Choroid plexus epithelial cell (primary cell): Measurements from ENCODE around the gene LRPPRC.

Source experiments
- DNase-seq: peaks from one replicate; pipeline ENCODE4 v3.0.0-alpha.2; 2010; ENCODE audit warnings: low read depth
- H3K4me3 ChIP-seq: 2 replicates; pipeline ENCODE4 v1.5.1; 2011; ENCODE audit warnings: low read depth, mild to moderate bottlenecking, control low read depth, low read length, moderate library complexity
- TF ChIP-seq, protein P1 (sequence below): conservative IDR thresholded peaks from 2 replicates; pipeline ENCODE4 v1.5.1; 2011; ENCODE audit warnings: low read depth, mild to moderate bottlenecking, control low read depth, inconsistent platforms, low read length, moderate library complexity

The LRPPRC gene

DNA sequence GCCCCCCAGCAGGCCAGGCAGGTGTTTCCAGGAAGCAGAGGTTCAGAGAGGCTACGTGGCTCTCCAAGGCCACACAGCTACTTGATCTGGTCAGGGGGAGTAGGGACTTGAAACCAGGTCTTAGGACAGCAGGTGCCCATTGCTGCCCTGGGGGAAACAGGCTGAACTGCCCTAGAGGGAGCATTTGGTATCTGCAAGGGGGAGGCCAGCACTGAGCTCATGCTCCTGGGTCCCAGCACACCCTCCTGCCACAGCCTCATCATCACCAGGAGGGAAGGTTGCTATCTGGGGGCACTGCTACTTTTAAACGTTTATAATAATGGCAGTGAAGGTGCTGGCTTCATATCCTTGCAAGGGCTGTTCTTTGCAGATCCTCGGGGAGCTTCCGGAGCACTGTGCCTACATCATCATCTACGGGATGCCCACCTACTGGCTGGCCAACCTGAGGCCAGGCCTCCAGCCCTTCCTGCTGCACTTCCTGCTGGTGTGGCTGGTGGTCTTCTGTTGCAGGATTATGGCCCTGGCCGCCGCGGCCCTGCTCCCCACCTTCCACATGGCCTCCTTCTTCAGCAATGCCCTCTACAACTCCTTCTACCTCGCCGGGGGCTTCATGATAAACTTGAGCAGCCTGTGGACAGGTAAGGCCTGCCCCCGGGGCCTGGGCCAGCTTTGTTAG lies 120.9 kb downstream of the LRPPRC start:
- no peak for DNase-seq
- H3K4me3 ChIP-seq, result no peak overlapping the region
- TF ChIP-seq, protein P1, sequence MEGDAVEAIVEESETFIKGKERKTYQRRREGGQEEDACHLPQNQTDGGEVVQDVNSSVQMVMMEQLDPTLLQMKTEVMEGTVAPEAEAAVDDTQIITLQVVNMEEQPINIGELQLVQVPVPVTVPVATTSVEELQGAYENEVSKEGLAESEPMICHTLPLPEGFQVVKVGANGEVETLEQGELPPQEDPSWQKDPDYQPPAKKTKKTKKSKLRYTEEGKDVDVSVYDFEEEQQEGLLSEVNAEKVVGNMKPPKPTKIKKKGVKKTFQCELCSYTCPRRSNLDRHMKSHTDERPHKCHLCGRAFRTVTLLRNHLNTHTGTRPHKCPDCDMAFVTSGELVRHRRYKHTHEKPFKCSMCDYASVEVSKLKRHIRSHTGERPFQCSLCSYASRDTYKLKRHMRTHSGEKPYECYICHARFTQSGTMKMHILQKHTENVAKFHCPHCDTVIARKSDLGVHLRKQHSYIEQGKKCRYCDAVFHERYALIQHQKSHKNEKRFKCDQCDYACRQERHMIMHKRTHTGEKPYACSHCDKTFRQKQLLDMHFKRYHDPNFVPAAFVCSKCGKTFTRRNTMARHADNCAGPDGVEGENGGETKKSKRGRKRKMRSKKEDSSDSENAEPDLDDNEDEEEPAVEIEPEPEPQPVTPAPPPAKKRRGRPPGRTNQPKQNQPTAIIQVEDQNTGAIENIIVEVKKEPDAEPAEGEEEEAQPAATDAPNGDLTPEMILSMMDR, result no peak

DNA sequence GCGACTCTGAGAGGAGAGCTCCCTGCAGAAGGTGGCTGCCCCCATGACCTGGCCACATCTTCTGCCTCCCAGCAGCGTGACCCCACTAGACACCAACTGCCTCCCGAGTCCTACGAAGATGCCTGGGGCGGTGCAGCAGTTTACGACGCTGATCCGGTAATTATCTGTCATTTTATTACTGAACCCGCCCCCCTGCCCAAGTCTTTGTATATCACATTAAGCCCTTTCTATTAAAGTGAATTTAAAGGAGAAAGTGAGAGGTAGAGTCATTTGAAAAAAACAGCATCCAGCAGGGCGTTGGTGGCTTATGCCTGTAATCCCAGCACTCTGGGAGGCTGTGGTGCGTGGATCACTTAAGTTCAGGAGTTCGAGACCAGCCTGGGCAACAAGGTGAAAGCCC lies 123.6 kb downstream of the LRPPRC start:
- no peak for DNase-seq
- TF ChIP-seq, protein P1, result no peak
- H3K4me3 ChIP-seq, result no peak overlapping the region

DNA sequence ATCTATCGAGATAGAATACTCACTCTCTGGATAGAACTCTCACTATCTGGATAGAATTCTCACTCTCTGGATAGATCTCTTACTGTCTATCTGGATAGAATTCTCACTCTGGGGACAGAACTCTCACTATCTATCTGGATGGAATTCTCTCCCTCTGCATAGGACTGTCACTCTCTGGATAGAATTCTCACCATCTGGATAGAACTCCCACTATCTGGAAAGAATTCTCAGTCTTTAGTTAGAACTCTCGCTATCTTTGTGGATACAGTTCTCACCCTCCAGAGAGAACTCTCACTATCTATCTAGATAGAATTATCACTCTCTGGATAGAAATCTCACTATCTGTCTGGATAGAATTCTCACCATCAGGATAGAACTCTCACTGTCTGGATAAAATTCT lies 140.5 kb downstream of the LRPPRC start:
- no peak overlapping the region for H3K4me3 ChIP-seq
- TF ChIP-seq, protein P1, result no peak
- DNase-seq, result no peak

DNA sequence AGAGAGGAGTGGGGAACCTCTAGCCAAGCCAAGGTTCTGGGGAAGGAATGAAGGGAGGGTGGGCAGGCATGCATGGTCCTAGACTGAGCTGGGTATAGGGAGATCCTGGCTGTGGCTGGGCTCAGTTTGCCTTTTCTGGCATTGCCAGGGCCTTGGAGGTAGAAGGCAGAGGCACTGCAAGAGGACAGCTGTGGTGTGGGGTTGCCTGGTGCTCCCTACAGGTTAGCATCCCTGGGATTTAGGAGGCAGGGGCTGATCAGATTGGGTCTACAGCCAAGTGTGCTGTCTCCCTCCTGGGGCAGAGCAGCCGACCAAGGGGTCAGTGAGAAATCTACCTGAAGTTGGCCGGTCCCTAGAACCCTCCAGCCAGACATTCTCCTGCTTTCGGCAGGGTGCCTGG lies 141.1 kb downstream of the LRPPRC start:
- DNase-seq, result no peak
- no peak overlapping the region for H3K4me3 ChIP-seq
- TF ChIP-seq, protein P1, result no peak

DNA sequence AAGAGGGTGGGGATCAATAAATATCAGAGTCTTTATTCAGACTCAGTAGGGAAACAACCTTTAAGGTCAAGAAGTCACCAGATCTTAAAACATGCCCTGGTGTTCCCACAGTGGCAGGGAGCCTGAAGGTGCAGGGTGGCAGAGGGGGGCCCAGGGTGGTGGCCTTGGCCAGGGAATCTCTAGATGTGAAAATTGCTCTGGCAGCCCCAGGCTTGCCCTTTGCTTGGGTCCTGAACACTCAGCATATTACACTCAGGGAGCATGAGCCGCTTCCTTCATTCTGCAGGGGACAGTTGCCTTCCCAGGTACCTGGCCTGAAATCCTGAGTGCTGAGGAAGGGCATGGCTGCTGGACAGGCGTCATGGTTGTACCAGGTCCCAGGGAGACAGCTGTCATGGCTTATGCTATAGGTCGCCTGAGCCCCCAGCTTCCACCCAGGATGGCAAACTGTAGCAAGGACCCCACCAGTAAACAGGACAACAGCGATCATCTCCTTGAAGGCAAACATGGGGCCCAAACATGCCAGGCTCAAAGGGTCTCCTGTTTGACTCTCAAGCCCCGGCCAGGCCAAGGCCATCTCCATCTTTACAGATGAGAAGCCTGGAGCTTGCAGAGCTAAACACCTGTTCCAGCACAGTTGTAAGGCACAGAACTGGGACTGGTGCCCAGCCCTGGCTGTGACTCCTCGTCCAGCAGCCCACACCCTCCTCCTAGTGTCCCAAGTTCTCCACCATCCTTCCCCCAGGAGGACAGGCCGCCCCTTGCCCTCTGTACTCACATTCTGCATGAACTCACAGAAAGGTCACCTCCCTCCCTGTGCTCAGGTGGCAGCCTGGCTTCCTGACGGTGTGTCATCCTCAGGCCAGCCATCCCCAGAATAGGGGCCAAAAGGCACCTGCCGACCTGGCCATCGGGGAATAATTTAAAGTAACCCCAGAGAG lies 142.4 kb downstream of the LRPPRC start:
- no peak for DNase-seq
- TF ChIP-seq, protein P1, result no peak
- no peak overlapping the region for H3K4me3 ChIP-seq

DNA sequence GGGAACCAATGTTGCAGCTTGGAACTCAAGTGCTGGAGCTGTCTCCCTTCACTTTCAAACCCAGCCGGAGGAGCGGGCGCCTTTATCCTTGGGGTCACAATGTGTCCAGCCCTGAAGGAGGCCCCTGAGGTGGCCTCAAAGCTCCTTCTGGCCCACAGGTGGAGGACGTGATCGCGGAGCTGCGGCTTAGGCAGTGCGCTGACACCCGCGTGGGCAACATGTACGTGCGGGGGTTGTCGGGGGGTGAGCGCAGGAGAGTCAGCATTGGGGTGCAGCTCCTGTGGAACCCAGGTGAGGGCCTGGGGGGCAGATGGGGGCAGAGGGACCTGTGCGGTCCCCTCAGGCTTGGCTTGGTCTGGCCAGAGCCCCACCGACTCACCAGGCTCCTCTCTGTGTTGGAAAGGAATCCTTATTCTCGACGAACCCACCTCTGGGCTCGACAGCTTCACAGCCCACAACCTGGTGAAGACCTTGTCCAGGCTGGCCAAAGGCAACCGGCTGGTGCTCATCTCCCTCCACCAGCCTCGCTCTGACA lies 143.5 kb downstream of the LRPPRC start:
- no peak overlapping the region for H3K4me3 ChIP-seq
- no peak for DNase-seq
- TF ChIP-seq, protein P1, result no peak
